Measurements from ENCODE around the gene HMOX1.
"Not testable (repeated sequence)": the region's sequence is repeated elsewhere in the genome, so short reads cannot be mapped to it uniquely, and the experiment has no call there.

The HMOX1 gene

DNA sequence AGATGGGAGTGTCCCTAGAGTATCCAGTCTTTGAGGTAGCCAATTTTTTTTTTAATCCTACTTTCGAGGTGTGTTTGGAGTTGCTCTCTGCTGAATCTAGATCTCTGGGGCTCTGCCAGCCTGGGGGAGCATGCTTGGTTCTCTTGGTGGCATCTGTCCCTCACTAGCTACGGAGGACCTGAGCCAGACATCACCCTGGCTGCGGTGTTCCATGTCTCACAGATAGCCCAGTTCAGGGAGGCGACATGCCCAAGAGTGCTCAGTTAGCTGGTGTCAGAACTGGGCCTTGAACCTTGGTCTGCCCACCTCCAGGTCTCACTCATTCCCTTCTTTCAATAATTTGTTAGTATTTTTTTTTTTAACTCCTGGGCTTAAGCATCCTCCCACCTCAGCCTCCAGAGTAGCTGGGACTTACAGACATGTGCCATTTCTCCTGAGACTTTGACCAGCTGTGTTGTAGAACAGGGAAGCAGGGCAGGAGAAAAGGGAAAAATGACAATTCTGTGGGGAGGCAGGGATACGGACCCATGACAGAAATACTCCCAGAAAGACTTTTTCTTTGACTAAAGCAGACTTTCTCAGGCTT, 621 bp downstream of the HMOX1 start:
- no peak for DNase-seq

DNA sequence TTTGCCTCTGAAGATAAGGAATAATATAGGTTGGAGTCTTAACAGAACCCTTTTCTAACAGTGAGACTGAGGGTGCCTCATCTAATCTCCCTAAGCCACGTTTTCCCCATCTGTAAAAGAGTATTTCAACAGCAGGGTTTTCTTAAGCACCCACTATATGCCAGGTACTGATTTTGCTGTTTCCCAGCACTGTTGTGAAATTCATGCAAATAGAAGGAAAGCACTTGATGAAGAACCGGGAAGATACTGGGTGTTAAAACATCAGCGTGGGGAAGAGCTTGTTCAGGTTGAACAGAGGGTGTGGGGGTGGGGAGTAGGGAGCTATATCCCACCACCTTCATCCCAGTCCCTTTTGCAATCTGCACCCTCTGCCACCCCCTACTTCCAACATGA, 2.8 kb downstream of the HMOX1 start:
- no peak for DNase-seq

DNA sequence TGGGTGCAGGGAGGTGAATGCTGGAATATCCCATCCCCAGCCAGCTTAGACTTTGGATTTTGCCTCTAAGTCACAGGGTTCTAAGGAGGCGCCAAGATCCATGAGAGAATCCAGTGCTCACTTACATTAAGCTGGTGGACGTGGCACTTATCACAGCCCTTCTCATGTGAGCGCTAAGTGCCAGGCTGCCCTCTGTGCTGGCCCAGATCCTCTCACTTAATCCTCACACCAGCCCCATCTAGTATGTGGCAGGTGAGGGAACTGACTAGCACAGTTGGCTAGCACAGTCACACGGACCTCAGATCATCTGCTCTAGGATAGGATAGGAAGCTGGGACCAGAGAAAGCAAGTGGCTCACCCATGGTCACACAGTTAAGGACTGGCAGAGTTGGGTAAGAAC, 3.6 kb downstream of the HMOX1 start:
- DNase-seq, result no peak

DNA sequence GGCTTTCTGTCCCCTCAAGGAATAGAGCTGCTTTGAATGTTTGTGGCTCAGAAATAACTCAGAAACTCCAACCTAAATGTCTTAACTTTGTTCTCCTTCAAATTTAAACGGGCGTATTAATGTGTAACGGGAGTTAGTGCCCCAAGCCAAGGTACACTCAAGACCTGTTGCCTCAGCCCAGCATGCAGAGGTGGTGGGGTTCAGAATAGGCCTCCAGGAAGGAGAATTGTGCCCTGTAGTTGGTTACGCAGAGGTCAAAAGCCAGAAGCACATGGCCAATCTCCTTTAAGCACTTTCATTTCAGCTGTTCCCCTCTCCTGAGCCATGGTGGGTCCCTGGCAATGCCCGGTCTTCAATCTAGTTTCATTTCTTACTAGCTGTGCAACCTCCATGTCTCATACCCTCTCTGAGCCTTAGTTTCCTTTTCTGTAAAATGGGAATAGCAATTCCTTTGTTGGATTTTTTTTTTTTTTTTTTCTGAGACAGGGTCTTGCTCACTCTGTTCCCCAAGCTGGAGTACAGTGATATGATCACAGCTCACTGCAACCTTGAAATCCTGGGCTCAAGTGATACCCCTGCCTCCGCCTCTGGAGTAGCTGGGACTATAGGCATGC, 4.2 kb downstream of the HMOX1 start:
- no peak for DNase-seq

DNA sequence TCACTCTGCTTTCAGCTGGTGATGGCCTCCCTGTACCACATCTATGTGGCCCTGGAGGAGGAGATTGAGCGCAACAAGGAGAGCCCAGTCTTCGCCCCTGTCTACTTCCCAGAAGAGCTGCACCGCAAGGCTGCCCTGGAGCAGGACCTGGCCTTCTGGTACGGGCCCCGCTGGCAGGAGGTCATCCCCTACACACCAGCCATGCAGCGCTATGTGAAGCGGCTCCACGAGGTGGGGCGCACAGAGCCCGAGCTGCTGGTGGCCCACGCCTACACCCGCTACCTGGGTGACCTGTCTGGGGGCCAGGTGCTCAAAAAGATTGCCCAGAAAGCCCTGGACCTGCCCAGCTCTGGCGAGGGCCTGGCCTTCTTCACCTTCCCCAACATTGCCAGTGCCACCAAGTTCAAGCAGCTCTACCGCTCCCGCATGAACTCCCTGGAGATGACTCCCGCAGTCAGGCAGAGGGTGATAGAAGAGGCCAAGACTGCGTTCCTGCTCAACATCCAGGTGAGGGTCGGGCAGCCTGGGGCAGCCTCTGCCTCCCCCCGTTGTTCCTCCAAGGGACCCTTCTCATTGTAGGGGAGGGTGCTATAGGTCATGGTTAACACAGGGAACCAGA, 5.9 kb downstream of the HMOX1 start:
- no peak for DNase-seq

DNA sequence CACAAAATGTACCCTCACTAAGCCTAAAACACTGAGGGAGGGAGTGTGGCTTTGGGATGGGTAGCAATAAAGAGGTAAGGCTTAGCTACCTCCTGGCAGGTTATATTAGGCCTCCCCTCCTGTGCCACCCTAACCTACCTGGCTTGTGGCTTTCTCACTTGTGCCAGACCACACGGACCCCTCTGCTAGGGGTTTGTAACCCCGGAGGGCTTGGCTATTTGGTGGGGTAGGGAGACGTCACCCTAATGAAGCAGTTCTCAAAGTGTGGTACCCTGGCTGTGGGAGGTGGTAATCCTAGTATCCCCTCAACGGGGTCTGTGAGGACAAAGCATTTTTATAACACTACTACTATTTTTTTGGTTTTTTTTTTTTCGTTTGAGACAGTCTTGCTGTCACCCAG, 10.0 kb downstream of the HMOX1 start:
- no peak for DNase-seq

DNA sequence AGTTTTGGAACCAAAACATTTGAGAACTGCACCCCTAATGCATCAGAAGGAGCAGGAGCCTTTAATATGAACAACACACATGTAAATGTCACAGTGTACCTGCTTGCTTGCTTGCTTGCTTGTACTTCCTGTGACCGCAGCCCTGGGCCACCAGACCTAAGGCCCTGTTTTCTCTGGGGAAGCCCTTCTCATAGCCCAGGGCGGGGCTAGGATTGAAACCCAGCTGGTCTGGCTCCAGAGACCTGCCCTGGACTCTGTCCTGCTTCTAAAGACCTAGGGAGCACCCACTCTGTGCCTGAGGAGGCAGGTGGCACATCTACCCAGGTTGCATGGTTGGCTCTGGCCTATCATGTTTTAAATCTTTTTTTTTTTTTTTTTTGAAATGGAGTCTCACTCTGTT, 11.5 kb downstream of the HMOX1 start:
- no peak for DNase-seq

DNA sequence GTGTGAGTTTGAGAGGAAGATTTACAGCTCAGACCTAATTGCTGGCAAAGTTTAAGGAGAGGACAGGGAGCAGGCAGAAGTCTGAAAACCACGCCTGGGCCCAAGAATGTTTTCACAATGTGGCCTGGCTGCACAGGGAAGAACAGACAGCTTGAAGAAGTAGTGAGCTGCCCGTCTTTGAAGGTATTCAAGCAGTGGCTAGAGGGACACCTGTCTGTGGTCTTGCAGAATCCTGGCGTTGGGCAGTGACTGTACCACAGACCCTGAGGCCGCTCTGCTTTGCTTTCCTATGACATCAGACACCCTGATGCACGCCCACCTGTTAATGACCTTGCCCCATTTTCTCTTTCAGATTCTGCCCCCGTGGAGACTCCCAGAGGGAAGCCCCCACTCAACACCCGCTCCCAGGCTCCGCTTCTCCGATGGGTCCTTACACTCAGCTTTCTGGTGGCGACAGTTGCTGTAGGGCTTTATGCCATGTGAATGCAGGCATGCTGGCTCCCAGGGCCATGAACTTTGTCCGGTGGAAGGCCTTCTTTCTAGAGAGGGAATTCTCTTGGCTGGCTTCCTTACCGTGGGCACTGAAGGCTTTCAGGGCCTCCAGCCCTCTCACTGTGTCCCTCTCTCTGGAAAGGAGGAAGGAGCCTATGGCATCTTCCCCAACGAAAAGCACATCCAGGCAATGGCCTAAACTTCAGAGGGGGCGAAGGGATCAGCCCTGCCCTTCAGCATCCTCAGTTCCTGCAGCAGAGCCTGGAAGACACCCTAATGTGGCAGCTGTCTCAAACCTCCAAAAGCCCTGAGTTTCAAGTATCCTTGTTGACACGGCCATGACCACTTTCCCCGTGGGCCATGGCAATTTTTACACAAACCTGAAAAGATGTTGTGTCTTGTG, 12.5 kb downstream of the HMOX1 start:
- DNase-seq, result no peak

DNA sequence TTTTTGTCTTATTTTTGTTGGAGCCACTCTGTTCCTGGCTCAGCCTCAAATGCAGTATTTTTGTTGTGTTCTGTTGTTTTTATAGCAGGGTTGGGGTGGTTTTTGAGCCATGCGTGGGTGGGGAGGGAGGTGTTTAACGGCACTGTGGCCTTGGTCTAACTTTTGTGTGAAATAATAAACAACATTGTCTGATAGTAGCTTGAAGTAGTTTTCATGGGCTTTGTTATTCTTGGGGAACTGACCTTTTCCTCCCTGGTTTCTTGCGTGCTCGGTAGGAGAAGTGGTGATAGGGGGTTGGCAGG, 13.1 kb downstream of the HMOX1 start:
- DNase-seq, result no peak

DNA sequence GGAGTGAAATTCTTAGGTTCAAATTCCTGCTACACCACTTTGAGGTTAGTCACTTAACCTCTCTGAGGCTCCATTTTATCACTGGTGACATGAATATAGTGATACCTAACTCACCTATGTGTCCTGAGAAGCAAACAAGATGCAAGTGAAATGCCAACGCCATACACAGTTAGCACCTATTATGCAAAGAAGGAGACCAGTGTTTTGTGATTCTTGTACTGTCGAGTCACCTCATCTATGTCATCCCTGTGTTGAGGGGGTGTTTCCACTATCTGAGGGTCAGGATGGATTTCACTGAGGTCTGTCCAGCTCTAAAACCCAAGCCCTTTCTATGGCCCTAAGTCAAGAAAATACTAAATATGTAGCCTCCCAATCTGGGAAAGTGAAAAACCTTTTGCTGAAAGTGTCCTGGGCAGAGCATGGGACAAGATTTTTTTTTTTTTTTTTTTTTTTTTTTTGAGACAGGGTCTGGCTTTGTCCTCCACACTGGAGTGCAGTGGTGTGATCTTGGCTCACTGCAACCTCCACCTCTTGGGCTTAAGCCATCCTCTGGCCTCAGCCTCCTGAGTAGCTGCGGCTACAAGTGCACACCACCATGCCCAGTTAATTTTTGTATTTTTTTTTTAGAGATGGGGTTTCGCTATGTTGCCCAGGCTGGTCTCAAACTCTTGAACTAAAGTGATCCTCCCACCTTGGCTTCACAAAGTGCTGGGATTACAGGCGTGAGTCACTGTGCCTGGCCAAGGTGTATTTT, 14.1 kb downstream of the HMOX1 start:
- no peak for DNase-seq

DNA sequence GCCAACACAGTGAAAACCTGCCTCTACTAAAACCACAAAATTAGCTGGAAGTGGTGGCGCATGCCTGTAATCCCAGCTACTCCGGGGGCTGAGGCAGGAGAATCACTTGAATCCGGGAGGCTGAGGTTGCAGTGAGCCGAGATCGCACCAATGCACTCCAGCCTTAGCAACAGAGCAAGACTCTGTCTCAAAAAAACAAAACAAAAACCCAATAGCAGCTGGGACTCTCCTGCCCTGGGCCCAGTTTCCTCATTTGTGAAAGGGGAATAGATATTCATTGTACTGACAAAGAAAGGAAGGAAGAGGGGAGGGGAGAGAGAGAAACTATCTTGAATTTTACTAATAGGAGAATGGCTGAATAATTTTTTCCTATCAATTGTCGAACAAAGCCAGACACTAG, 15.7 kb downstream of the HMOX1 start:
- not testable (repeated sequence) for DNase-seq

DNA sequence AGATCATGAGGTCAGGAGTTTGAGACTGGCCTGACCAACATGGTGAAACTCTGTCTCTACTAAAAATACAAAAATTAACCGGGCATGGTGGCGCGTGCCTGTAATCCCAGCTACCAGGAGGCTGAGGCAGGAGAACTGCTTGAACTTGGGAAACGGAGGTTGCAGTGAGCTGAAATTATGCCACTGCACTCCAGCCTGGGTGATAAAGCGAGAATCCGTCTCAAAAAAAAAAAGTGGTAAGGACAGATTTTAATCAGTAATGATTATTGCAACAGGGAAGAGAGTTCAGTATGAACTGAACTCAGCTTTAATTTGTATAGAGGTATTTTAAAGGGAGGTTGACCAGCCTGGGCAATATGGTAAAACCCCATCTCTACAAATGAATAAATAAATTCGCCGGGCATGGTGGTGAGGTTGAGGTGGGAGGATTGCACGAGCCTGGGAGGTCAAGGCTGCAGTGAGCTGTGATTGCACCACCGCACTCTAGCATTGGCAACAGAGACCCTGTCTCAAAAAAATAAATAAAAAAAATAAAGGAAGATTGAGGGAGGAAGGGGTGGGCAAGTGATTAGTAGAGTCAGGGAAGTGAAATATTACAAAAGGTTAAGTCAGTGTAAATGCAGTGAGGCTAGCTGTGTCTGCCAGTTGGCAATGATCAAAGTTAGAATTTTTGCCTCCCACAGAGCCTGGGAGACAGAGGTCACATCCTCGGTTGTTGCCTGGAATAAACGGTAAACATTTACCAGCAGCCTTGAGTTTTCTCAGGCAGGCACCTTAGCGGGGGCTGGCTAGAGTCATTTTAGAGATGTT, 16.4 kb downstream of the HMOX1 start:
- DNase-seq, result no peak

DNA sequence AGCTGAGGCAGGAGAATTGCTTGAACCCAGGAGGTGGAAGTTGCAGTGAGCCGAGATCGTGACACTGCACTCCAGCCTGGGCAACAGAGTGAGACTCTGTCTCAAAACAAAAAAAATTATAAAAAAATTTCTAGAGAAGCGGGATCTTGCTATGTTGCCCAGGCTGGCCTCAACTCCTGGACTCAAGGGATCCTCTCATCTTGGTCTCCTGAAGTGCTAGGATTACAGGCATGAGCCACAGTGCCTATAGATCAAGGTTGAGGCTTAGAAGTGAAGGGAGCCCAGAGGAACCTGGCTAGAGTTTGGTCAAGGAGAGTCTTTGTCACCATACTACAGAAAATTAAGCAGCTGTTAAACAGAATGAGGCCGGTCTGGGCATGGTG, 17.7 kb downstream of the HMOX1 start:
- DNase-seq, result no peak

DNA sequence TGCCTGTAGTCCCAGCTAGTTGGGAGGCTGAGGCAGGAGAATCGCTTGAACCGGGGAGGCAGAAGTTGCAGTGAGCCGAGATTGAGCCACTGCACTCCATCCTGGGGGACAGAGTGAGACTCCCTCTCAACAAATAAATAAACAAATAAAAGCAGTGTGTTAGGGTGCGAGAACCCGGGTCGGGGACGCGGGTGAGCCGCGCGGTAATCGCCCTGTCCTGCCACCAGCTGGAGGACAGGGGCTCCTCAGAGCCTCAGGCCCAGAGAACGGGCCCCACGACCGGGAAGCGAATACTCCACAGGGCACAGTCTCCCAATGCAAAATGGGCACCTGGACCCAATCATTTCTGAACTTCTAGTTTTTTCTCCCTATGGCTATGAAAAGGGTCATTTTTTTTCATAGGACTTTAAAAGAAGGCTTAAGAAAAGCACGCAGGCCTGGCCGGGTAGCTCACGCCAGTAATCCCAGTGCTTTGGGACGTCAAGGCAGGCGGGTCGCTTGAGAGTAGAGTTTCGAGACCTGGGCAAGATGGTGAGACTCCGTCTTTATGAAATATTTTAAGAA, 18.3 kb downstream of the HMOX1 start:
- DNase-seq, result no peak

DNA sequence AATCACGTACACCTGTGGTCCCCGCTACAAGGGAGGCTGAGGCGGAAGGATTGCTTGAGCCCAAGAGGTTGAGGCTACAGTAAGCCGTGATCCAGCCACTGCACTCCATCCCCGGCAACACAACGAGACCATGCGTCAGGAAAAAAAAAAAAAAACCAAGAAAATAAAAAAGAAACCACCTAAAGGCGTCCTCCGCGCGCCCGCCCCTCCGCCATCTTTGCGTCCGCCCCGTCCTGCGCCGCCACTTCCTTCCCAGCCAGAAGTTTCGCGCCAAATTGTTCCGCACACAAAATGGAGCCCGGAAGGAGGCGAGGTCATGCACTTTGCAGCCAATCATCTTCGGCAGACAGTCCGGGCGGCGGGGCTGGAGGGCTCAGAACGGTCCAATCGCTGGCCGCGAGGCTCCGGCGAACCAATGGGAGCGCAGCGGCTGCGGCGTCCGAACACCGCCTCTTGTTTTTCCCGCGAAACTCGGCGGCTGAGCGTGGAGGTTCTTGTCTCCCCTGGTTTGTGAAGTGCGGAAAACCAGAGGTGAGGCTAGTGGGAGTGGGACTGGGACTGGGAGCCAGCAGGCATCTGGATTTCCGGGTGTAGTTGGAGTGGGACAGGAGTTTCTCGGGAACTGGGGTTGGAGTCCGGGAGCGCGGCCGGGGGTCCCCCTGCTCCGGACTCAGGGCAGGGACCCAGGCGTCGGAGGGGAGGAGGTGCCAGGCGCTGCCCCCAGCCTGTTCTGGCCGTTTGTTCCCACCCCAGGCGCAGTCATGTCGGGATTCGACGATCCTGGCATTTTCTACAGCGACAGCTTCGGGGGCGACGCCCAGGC, 19.0 kb downstream of the HMOX1 start, which contains the start of gene MCM5:
Gene MCM5 (plus strand): TSS at position 463 of the 823 bp plus-strand sequence. CDS start 299 bp downstream, at position 762.
- peak; percentile 70 for DNase-seq

DNA sequence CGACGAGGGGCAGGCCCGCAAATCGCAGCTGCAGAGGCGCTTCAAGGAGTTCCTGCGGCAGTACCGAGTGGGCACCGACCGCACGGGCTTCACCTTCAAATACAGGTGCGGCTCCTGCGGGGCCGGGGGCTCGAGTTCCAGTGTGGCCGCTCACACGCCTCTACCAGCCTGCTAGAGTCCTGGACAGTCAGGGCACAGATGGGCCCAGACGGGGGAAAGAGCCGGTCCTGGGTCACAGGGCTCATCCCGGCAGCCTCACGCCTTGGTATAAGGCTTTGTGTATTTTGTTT, 19.6 kb downstream of the HMOX1 start:
- no peak for DNase-seq

DNA sequence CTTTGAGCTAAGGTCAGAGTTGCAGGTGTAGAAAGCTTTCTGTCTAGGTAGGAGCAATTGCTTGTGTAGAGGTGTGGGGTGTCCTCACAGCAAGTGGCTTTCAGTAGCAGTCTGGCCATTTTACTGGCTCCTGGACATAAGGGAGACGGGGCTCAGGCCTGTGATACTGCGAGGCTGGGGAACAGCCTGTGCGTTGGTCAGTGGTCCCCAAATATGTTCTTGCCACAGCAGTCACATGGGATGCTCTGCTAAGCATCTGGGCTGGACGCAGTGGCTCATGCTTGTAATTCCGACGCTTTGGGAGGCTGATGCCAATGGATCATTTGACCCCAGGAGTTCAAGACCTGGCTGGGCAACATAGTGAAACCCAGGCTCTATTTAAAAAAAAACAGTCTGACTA, 21.0 kb downstream of the HMOX1 start:
- DNase-seq, result no peak

DNA sequence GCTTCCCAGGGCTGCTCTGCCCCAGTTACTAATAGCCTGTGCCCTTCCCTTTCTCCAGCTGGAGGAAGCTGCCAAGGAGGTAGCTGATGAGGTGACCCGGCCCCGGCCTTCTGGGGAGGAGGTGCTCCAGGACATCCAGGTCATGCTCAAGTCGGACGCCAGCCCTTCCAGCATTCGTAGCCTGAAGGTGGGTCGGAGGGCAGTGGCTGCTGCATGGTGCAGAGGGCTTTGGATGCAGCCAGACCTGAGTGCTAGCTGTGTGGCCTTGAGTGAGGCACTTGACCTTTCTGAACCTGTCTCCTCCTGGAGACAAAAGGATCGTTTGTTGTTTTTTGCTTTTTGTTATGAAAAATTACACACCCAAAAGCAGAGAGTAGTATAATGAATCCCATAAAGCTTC, 22.5 kb downstream of the HMOX1 start:
- no peak for DNase-seq

DNA sequence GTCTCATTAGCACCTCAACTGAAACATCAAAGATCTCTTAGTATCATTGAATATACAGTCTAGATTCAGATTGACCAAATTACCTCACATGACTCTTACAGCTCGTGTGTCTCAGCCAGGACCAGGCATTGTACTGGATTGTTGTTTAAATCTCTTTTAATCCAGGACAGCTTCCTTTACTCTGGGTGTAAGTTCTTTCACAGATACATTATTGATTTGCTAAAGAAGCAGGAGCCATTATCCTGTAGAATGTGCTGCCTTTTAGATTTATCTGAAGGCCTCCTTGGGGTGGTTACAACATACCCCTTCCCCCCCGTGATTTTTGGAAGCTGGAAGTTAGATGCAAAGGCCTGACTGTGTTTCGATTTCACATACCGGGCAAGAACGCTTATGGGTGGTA, 23.3 kb downstream of the HMOX1 start:
- DNase-seq, result no peak

DNA sequence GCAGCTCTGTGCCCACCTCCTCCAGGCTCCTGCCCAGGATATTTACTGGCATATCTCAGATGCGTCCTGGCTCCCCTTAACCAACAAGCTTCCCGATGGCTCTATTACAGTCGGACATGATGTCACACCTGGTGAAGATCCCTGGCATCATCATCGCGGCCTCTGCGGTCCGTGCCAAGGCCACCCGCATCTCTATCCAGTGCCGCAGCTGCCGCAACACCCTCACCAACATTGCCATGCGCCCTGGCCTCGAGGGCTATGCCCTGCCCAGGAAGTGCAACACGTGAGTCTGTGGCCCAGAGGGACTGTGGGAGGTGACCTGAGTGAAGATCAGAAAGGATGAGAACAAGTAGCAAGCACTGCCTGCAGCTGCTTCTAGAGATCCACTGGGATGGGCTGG, 25.5 kb downstream of the HMOX1 start:
- DNase-seq, result no peak

DNA sequence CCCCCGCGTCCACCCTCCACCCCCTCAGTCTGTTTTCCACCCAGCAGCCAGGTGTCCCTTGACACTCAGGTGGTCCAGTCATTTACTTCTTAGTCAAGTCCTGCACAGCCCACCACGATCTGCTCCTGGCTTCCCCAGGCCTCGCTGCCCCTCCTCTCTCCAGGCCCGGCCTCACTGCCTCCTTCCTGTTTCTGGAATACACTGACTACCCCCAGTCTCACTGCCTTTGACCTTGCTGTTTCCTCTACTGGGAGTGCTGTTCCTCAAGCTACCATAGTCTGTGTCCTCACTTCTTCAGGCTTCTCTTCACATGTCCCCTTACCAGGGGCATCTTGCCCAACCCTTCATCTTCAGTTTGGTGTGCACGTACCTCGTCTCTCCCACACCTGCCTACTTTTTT, 26.5 kb downstream of the HMOX1 start:
- DNase-seq, result no peak

Data from NCI-H1417 treated with DMSO at 0.1 percent for 48 hours (cell line).